ENCODE data around the gene NME3. TPM values are rescaled to one million over a fixed set of nuclear protein-coding genes. Genes with fewer than 3 reads are reported as not detected.

NME3 gene
- total RNA-seq, 2 donors from 2014 or later = 68.1 to 165 TPM

- H3K4me1 ChIP-seq (ENCODE audit: control insufficient read depth in 1 of 2, low read depth in 2 of 2) = peaks cover 4 to 25% of the 10 kb centered on the region in 2 donors
- H3K27me3 ChIP-seq (replicated peaks; ENCODE audit: insufficient read depth) = no peaks in the 10 kb centered on the region
- peaks cover 51% of the 10 kb centered on the region for H3K36me3 ChIP-seq
- H3K9me3 ChIP-seq = no peaks in the 10 kb centered on the region
- TF ChIP-seq CTCF (IDR thresholded peaks at IDR 0.05) = no peak
- no peak overlapping the region for H3K27ac ChIP-seq
- DNase-seq (ENCODE audit: low spot score) (no peak), ATAC-seq (ENCODE audit: insufficient number of reproducible peaks, low FRiP score, low read depth) (no peak)
- H3K4me3 ChIP-seq = no peak overlapping the region
Measured at GRCh38 chr16:1767116-1767994, 4.0 kb downstream of the NME3 start.

- Histone ChIP-seq H3K27me3 (replicated peaks; ENCODE audit: insufficient read depth) (no peaks in the 10 kb centered on the region), H3K27ac (no peak overlapping the region), H3K36me3 (peaks cover 53% of the 10 kb centered on the region), H3K4me3 (no peak overlapping the region), H3K9me3 (no peaks in the 10 kb centered on the region), H3K4me1 (ENCODE audit: control insufficient read depth in 1 of 2, low read depth in 2 of 2) (peaks cover 0 to 18% of the 10 kb centered on the region in 2 donors)
- DNase-seq (ENCODE audit: low spot score) (no peak), ATAC-seq (ENCODE audit: insufficient number of reproducible peaks, low FRiP score, low read depth) (no peak)
- TF ChIP-seq CTCF (IDR thresholded peaks at IDR 0.05) = no peak
Measured at GRCh38 chr16:1766701-1767100, 4.6 kb downstream of the NME3 start.

- DNase-seq (ENCODE audit: low spot score) (no peak), ATAC-seq (ENCODE audit: insufficient number of reproducible peaks, low FRiP score, low read depth) (no peak)
- Histone ChIP-seq H3K27me3 (replicated peaks; ENCODE audit: insufficient read depth) (no peaks in the 10 kb centered on the region), H3K4me1 (ENCODE audit: control insufficient read depth in 1 of 2, low read depth in 2 of 2) (peaks cover 0 to 18% of the 10 kb centered on the region in 2 donors), H3K9me3 (no peaks in the 10 kb centered on the region), H3K4me3 (no peak overlapping the region), H3K36me3 (peaks cover 54% of the 10 kb centered on the region), H3K27ac (no peak overlapping the region)
- TF ChIP-seq CTCF (IDR thresholded peaks at IDR 0.05) = no peak
Measured at GRCh38 chr16:1766231-1766630, 5.1 kb downstream of the NME3 start.

GRCh38 chr16:1765826-1766225, 5.5 kb downstream of the NME3 start:
- H3K27ac ChIP-seq = no peak overlapping the region
- no peaks in the 10 kb centered on the region for H3K27me3 ChIP-seq (replicated peaks; ENCODE audit: insufficient read depth)
- no peak for TF ChIP-seq CTCF (IDR thresholded peaks at IDR 0.05)
- ATAC-seq (ENCODE audit: insufficient number of reproducible peaks, low FRiP score, low read depth) (no peak), DNase-seq (ENCODE audit: low spot score) (no peak)
- peaks cover 0 to 18% of the 10 kb centered on the region in 2 donors for H3K4me1 ChIP-seq (ENCODE audit: control insufficient read depth in 1 of 2, low read depth in 2 of 2)
- no peak overlapping the region for H3K4me3 ChIP-seq
- no peaks in the 10 kb centered on the region for H3K9me3 ChIP-seq
- H3K36me3 ChIP-seq = peaks cover 58% of the 10 kb centered on the region

- Histone ChIP-seq H3K9me3 (no peaks in the 10 kb centered on the region), H3K27me3 (replicated peaks; ENCODE audit: insufficient read depth) (no peaks in the 10 kb centered on the region), H3K27ac (no peak overlapping the region), H3K4me1 (ENCODE audit: control insufficient read depth in 1 of 2, low read depth in 2 of 2) (peaks cover 0 to 10% of the 10 kb centered on the region in 2 donors), H3K4me3 (no peak overlapping the region), H3K36me3 (peaks cover 66% of the 10 kb centered on the region)
- no peak for DNase-seq (ENCODE audit: low spot score)
- no peak for ATAC-seq (ENCODE audit: insufficient number of reproducible peaks, low FRiP score, low read depth)
- TF ChIP-seq CTCF (IDR thresholded peaks at IDR 0.05) = no peak
Measured at GRCh38 chr16:1764971-1765370, 6.4 kb downstream of the NME3 start.
